Measurements from ENCODE around the gene ACTN4.

The ACTN4 gene

GRCh38 chr19:38715555-38715954 lies 68.1 kb downstream of the ACTN4 start:
- no peak for TF ChIP-seq CTCF (IDR thresholded peaks at IDR 0.05; ENCODE audit: low read depth, low read length)
- TF ChIP-seq POLR2A (IDR thresholded peaks at IDR 0.05; ENCODE audit: extremely low read depth, insufficient read length), result no peak
- no peak for TF ChIP-seq MAX (IDR thresholded peaks at IDR 0.05; ENCODE audit: low read depth, low read length)
- TF ChIP-seq MYC (IDR thresholded peaks at IDR 0.05; ENCODE audit: low read depth, low read length), result no peak
- no peak for DNase-seq (ENCODE audit: low read depth)
- no peak overlapping the region for H3K4me3 ChIP-seq (ENCODE audit: low read depth, low read length)

- DNase-seq (ENCODE audit: low read depth), result no peak
- TF ChIP-seq MAX (IDR thresholded peaks at IDR 0.05; ENCODE audit: low read depth, low read length), result no peak
Measured at GRCh38 chr19:38717051-38717450, 69.6 kb downstream of the ACTN4 start.

GRCh38 chr19:38717855-38718254 lies 70.4 kb downstream of the ACTN4 start:
- H3K4me3 ChIP-seq (ENCODE audit: low read depth, low read length), result no peak overlapping the region
- no peak for DNase-seq (ENCODE audit: low read depth)
- TF ChIP-seq MYC (IDR thresholded peaks at IDR 0.05; ENCODE audit: low read depth, low read length) (no peak), POLR2A (IDR thresholded peaks at IDR 0.05; ENCODE audit: extremely low read depth, insufficient read length) (no peak), MAX (IDR thresholded peaks at IDR 0.05; ENCODE audit: low read depth, low read length) (no peak), CTCF (IDR thresholded peaks at IDR 0.05; ENCODE audit: low read depth, low read length) (no peak)

More at GRCh38 chr19:38717051-38717450, 69.6 kb downstream of the ACTN4 start:
- no peak overlapping the region for H3K4me3 ChIP-seq (ENCODE audit: low read depth, low read length)

- TF ChIP-seq POLR2A (IDR thresholded peaks at IDR 0.05; ENCODE audit: extremely low read depth, insufficient read length), result no peak
- H3K4me3 ChIP-seq (ENCODE audit: low read depth, low read length), result no peak overlapping the region
- no peak for DNase-seq (ENCODE audit: low read depth)
Measured at GRCh38 chr19:38718747-38719543, 71.5 kb downstream of the ACTN4 start.

GRCh38 chr19:38719761-38720558 lies 72.5 kb downstream of the ACTN4 start:
- TF ChIP-seq MYC (IDR thresholded peaks at IDR 0.05; ENCODE audit: low read depth, low read length) (no peak), MAX (IDR thresholded peaks at IDR 0.05; ENCODE audit: low read depth, low read length) (no peak)
- no peak for DNase-seq (ENCODE audit: low read depth)
- no peak overlapping the region for H3K4me3 ChIP-seq (ENCODE audit: low read depth, low read length)

- TF ChIP-seq MAX (IDR thresholded peaks at IDR 0.05; ENCODE audit: low read depth, low read length), result no peak
- H3K4me3 ChIP-seq (ENCODE audit: low read depth, low read length), result no peak overlapping the region
- DNase-seq (ENCODE audit: low read depth), result no peak
Measured at GRCh38 chr19:38720559-38721236, 73.2 kb downstream of the ACTN4 start.

GRCh38 chr19:38721496-38721895 lies 74.0 kb downstream of the ACTN4 start:
- no peak for DNase-seq (ENCODE audit: low read depth)
- H3K4me3 ChIP-seq (ENCODE audit: low read depth, low read length), result no peak overlapping the region
- TF ChIP-seq MYC (IDR thresholded peaks at IDR 0.05; ENCODE audit: low read depth, low read length) (no peak), POLR2A (IDR thresholded peaks at IDR 0.05; ENCODE audit: extremely low read depth, insufficient read length) (no peak), MAX (IDR thresholded peaks at IDR 0.05; ENCODE audit: low read depth, low read length) (no peak), CTCF (IDR thresholded peaks at IDR 0.05; ENCODE audit: low read depth, low read length) (no peak)

Measured in NB4 (cell line).